HepG2 (cell line): ENCODE results near the gene CRKL. TPM values are rescaled to one million over a fixed set of nuclear protein-coding genes. Genes with fewer than 3 reads are reported as not detected.

Source experiments
- ARID5B ChIP-seq: IDR thresholded peaks from 2 replicates; pipeline ENCODE4 v1.4.0; 2020; ENCODE audit warnings: mild to moderate bottlenecking, missing genetic modification reagents
- EED ChIP-seq: sonication (generic); formaldehyde crosslinking; IDR thresholded peaks from 2 replicates; pipeline ENCODE4 v1.5.0; 2020; ENCODE audit warnings: mild to moderate bottlenecking, missing genetic modification reagents
- ELF1 ChIP-seq: sonication (generic); formaldehyde crosslinking; IDR thresholded peaks from 2 replicates; pipeline ENCODE4 v1.4.0; 2020; ENCODE audit warnings: missing genetic modification reagents
- HES4 ChIP-seq: sonication (generic); formaldehyde crosslinking; IDR thresholded peaks from 2 replicates; pipeline ENCODE4 v1.9.0; 2021; ENCODE audit warnings: mild to moderate bottlenecking, missing genetic modification reagents, borderline replicate concordance
- KDM6A ChIP-seq: IDR thresholded peaks from 2 replicates; pipeline ENCODE4 v1.6.1; 2016; ENCODE audit warnings: low read depth
- MZF1 ChIP-seq: sonication (generic); formaldehyde crosslinking; IDR thresholded peaks from 2 replicates; pipeline ENCODE4 v1.8.1; 2023; ENCODE audit warnings: mild to moderate bottlenecking, missing genetic modification reagents, borderline replicate concordance
- ZNF142 ChIP-seq: sonication (generic); formaldehyde crosslinking; IDR thresholded peaks from 2 replicates; pipeline ENCODE4 v1.4.0; 2020; ENCODE audit warnings: missing genetic modification reagents
- ZNF354B ChIP-seq: sonication (generic); formaldehyde crosslinking; IDR thresholded peaks from 2 replicates; pipeline ENCODE4 v1.8.0; 2022; ENCODE audit warnings: mild to moderate bottlenecking, missing genetic modification reagents
- ZNF839 ChIP-seq: sonication (generic); formaldehyde crosslinking; IDR thresholded peaks from 2 replicates; pipeline ENCODE4 v1.4.0; 2020; ENCODE audit warnings: missing genetic modification reagents, mild to moderate bottlenecking, borderline replicate concordance
- polyA plus RNA-seq, 8 experiments: library from polyadenylated mRNA; depleted of rRNA in 3 of 8; stranded (reverse) in 7 of 8; unstranded in 1 of 8; fragments of >200 nt; fragmentation: Illumina TruSeq in 4 of 8; extraction: Trizol in 4 of 8; gene quantifications; 2 replicates each; pipeline versions ENCODE4 v1.2.1 to v1.2.3, GENCODE V29; 2011 to 2016; ENCODE audit warnings: low read depth in 4 of 8, missing spikeins in 1 of 8, mixed read lengths in 1 of 8; ENCODE audit not compliant: insufficient read depth in 1 of 8
- total RNA-seq, 5 experiments: library from RNA; depleted of rRNA; stranded (reverse); fragments of >200 nt; fragmentation: Illumina TruSeq; extraction: Trizol; gene quantifications; 2 replicates each; pipeline ENCODE4 v1.2.3, GENCODE V29; 2016; ENCODE audit warnings: low read depth in 1 of 5
- TF ChIP-seq, protein P1 (sequence below): sonication (generic); formaldehyde crosslinking; IDR thresholded peaks from 2 replicates; pipeline ENCODE4 v1.4.0; 2020; ENCODE audit warnings: missing genetic modification reagents
- TF ChIP-seq, protein P2 (sequence below): IDR thresholded peaks from 2 replicates; pipeline ENCODE4 v1.6.1; 2016; ENCODE audit warnings: missing compliant biosample characterization, missing genetic modification reagents, borderline replicate concordance
- TF ChIP-seq, protein P3 (sequence below): sonication (generic); formaldehyde crosslinking; IDR thresholded peaks from 2 replicates; pipeline ENCODE4 v1.8.0; 2022; ENCODE audit warnings: missing genetic modification reagents, low read depth, mild to moderate bottlenecking, borderline replicate concordance
- TF ChIP-seq, protein P4 (sequence below): sonication (generic); formaldehyde crosslinking; conservative IDR thresholded peaks from 2 replicates; pipeline ENCODE4 v1.4.0; 2020; ENCODE audit warnings: missing genetic modification reagents

Gene CRKL
- total and polyA plus RNA-seq, 2 of the 13 experiments (the other 11 are each of a cell fraction or from before 2014, with no cell fraction given): 37.4 to 60.6 TPM

DNA sequence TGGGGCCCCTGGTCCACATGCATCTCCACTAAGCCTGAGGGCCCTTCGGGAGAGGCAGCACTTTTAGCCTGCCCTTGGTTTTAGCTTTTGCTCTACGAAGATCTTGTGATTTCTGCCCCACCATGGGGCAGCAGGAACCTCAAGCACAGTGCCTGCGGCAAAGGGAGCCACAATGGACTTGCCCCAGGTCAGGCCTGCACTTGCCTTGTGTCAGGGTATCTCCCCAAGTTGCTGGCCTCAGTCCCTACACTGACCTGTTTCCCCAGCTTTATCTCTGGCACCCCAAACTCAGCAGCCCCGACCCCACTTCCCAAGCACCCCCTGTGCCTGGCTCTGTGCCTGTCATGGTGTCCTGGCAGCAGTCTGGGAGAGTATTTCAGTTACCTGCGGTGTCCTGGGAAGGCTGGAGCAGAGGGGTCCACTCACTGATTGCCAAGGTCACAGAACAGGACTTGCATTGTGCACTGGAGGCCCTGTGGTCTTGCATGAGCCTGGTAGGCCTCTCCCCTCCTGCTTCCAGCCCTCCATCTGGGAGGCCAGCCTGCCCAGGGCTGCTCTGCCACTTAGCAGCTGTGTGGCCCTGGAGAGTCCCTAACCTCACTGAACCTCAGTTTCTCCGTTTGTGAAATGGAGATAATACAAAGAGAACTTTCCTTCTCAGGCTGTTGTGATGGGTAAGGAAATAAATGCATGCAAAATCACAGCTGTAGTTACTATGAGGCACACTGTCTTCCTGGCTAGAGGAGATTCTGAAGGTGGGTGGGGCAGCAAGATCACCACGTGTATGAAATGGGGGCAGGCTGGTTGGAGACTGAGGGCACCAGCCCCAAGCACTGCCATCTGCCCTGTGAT is 46.2 kb downstream of the CRKL start (continued):
- no peak for TF ChIP-seq EED (CRISPR knock-in tag)
- TF ChIP-seq ZNF354B (CRISPR knock-in tag): no peak
- TF ChIP-seq ZNF142: no peak
- no peak for TF ChIP-seq MZF1 (CRISPR knock-in tag)
- no peak; the same call in 1 of the 2 replicates for TF ChIP-seq ELF1
- TF ChIP-seq, protein P1, sequence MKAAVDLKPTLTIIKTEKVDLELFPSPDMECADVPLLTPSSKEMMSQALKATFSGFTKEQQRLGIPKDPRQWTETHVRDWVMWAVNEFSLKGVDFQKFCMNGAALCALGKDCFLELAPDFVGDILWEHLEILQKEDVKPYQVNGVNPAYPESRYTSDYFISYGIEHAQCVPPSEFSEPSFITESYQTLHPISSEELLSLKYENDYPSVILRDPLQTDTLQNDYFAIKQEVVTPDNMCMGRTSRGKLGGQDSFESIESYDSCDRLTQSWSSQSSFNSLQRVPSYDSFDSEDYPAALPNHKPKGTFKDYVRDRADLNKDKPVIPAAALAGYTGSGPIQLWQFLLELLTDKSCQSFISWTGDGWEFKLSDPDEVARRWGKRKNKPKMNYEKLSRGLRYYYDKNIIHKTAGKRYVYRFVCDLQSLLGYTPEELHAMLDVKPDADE (CRISPR knock-in tag): no peak
- peak; percentile 52 for TF ChIP-seq ARID5B (CRISPR knock-in tag)
- TF ChIP-seq ZNF839 (CRISPR knock-in tag): no peak; the same call in 1 of the 2 replicates
- TF ChIP-seq, protein P2, sequence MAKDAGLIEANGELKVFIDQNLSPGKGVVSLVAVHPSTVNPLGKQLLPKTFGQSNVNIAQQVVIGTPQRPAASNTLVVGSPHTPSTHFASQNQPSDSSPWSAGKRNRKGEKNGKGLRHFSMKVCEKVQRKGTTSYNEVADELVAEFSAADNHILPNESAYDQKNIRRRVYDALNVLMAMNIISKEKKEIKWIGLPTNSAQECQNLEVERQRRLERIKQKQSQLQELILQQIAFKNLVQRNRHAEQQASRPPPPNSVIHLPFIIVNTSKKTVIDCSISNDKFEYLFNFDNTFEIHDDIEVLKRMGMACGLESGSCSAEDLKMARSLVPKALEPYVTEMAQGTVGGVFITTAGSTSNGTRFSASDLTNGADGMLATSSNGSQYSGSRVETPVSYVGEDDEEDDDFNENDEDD: peak; percentile 15; the same call in 1 of the 2 replicates
- TF ChIP-seq, protein P3, sequence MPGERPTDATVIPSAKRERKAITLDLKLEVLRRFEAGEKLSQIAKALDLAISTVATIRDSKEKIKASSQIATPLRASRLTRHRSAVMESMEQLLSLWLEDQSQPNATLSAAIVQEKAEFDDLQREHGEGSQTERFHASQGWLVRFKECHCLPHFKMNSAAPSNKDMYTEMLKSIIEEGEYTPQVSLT (CRISPR knock-in tag): no peak
- TF ChIP-seq, protein P4, sequence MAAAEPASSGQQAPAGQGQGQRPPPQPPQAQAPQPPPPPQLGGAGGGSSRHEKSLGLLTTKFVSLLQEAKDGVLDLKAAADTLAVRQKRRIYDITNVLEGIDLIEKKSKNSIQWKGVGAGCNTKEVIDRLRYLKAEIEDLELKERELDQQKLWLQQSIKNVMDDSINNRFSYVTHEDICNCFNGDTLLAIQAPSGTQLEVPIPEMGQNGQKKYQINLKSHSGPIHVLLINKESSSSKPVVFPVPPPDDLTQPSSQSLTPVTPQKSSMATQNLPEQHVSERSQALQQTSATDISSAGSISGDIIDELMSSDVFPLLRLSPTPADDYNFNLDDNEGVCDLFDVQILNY (CRISPR knock-in tag): no peak
- 0 out of 2 replicates have a peak, but pooled peaks have one; percentile 35 for TF ChIP-seq KDM6A (CRISPR knock-in tag)
- no peak for TF ChIP-seq HES4 (CRISPR knock-in tag)
